Loucy (cell line): Measurements from ENCODE around the gene FCER2.

Source experiments
- EZH2phosphoT487 ChIP-seq: fragments of 200-600 bp; IDR thresholded peaks from 2 replicates; pipeline ENCODE4 v1.6.1; 2018; ENCODE audit warnings: antibody characterized with exemption, mild to moderate bottlenecking, moderate library complexity, borderline replicate concordance
- TF ChIP-seq, protein P1 (sequence below): fragments of 200-600 bp; sonication (generic); conservative IDR thresholded peaks from 2 replicates; pipeline ENCODE4 v1.5.1; 2014; ENCODE audit warnings: mild to moderate bottlenecking, antibody characterized with exemption, low read length

DNA sequence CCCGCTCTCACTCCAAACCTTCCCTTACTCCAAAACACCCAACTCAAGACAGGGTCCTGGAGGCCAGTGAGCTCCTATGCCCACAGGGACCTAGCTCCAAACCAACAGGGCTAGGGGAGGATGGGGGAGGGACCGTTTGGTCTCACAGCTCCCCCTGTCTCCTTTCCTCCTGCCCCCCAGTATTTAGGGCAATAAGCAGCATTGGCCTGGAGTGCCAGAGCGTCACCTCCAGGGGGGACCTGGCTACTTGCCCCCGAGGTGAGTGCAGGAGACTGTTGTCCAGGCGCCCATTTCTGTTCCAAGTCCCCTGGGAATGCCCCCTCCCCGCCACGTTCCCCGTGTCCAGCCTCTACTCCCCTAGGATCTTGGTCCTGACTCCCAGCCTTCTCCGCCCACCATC, 32.3 kb downstream of the FCER2 start:
- TF ChIP-seq, protein P1, sequence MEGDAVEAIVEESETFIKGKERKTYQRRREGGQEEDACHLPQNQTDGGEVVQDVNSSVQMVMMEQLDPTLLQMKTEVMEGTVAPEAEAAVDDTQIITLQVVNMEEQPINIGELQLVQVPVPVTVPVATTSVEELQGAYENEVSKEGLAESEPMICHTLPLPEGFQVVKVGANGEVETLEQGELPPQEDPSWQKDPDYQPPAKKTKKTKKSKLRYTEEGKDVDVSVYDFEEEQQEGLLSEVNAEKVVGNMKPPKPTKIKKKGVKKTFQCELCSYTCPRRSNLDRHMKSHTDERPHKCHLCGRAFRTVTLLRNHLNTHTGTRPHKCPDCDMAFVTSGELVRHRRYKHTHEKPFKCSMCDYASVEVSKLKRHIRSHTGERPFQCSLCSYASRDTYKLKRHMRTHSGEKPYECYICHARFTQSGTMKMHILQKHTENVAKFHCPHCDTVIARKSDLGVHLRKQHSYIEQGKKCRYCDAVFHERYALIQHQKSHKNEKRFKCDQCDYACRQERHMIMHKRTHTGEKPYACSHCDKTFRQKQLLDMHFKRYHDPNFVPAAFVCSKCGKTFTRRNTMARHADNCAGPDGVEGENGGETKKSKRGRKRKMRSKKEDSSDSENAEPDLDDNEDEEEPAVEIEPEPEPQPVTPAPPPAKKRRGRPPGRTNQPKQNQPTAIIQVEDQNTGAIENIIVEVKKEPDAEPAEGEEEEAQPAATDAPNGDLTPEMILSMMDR: no peak
- no peak for TF ChIP-seq EZH2phosphoT487
